Fibroblast of mammary gland (primary cell): ENCODE data around the gene BST2.
A peak's percentile ranks its signal among the peaks of the same experiment; 100 is the strongest.

ENCODE experiments used
- DNase-seq: peaks from one replicate; pipeline ENCODE4 v3.0.0-alpha.2; 2010; ENCODE audit warnings: low read depth
- H3K4me3 ChIP-seq: 2 replicates; pipeline ENCODE4 v1.5.1; 2011; ENCODE audit warnings: low read depth, mild to moderate bottlenecking, low read length, moderate library complexity; ENCODE audit not compliant: control insufficient read depth
- TF ChIP-seq, protein P1 (sequence below): conservative IDR thresholded peaks from 2 replicates; pipeline ENCODE4 v1.5.1; 2011; ENCODE audit warnings: low read depth, low read length, inconsistent platforms; ENCODE audit not compliant: control insufficient read depth, insufficient read depth

The BST2 gene

DNA sequence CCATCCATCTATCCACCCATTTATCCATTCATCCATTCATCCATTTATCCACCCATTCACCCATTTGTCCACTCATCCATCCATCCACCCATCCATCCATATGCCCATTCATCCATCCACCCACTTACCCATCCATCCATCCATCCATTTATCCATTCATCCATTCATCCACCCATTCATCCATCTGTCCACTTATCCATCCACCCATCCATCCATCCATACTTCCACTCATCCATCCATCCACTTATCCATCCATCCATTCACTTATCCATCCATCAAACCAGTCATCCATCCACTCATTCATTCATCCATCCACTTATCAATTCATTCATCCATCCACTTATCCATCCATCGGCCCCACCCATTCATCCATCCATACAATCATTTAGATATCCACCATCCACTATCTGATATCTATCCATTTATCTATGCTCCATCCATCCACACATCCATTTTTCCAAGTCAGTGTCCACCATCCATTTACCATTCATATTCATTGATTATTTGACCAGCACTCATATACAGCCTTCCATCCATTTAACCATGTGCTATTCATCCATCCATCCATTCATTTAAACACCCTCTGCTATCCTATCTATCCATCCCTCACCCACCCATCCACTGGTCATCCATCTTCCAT lies 40.2 kb upstream of the BST2 start:
- TF ChIP-seq, protein P1, sequence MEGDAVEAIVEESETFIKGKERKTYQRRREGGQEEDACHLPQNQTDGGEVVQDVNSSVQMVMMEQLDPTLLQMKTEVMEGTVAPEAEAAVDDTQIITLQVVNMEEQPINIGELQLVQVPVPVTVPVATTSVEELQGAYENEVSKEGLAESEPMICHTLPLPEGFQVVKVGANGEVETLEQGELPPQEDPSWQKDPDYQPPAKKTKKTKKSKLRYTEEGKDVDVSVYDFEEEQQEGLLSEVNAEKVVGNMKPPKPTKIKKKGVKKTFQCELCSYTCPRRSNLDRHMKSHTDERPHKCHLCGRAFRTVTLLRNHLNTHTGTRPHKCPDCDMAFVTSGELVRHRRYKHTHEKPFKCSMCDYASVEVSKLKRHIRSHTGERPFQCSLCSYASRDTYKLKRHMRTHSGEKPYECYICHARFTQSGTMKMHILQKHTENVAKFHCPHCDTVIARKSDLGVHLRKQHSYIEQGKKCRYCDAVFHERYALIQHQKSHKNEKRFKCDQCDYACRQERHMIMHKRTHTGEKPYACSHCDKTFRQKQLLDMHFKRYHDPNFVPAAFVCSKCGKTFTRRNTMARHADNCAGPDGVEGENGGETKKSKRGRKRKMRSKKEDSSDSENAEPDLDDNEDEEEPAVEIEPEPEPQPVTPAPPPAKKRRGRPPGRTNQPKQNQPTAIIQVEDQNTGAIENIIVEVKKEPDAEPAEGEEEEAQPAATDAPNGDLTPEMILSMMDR, result no peak
- no peak overlapping the region for H3K4me3 ChIP-seq
- DNase-seq, result no peak

DNA sequence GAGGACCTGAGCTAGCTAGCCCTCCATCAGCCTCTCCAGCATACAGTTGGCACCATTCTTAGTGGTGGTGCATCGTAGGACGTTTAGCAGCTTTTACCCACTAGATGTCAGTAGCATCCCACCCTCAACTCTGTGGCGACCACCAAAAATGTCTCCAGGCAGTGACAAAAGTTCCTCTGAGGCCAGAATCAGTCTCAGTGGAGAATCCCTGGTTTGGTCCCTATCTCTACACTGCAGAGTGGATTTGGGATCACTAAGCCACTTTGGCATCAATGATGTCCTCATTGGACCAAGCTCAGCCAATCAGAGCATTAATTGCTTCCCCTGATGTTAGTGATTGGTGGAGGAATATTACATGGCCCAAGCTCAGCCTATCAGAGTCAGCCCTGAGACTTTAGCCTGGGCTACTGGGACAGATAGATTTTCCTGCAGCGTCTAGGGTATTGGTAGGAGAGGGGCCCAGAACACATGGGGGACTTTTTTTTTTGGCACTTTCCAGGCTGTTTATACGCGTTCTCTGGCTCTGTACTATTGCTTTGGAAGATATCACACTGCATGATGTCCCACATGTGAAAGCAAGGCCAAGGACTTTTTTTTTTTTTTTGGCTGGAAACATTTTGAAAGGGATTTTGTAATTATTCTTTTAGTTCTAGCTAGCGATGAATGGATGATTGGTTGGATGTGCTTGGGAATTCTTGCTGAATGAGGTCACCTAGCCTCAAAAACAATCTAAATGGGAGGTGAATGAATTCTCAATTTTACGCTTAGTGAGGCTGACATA lies 36.0 kb upstream of the BST2 start:
- TF ChIP-seq, protein P1, result peak; percentile 59
- DNase-seq, result peak; percentile 66
- H3K4me3 ChIP-seq, result no peak overlapping the region

DNA sequence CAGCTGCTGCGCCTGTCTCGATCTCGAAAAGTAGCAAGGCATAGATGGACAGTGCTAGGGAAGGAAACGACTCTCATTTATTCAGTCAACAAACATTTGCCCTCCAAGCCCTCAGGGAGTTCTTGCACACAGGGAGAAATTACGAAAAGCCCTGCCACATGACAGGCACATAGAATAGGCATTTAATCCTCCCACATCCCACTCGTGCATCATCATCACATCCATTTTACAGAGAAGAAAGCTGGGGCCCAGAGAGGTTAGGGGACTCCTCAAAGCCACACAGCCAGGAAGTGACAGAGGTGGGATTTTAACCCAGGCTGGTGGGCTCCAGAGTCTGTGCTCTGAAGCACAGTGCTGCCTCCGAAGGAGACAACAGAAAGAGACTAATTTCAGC lies 31.4 kb upstream of the BST2 start:
- no peak for DNase-seq
- no peak overlapping the region for H3K4me3 ChIP-seq
- TF ChIP-seq, protein P1, result no peak

DNA sequence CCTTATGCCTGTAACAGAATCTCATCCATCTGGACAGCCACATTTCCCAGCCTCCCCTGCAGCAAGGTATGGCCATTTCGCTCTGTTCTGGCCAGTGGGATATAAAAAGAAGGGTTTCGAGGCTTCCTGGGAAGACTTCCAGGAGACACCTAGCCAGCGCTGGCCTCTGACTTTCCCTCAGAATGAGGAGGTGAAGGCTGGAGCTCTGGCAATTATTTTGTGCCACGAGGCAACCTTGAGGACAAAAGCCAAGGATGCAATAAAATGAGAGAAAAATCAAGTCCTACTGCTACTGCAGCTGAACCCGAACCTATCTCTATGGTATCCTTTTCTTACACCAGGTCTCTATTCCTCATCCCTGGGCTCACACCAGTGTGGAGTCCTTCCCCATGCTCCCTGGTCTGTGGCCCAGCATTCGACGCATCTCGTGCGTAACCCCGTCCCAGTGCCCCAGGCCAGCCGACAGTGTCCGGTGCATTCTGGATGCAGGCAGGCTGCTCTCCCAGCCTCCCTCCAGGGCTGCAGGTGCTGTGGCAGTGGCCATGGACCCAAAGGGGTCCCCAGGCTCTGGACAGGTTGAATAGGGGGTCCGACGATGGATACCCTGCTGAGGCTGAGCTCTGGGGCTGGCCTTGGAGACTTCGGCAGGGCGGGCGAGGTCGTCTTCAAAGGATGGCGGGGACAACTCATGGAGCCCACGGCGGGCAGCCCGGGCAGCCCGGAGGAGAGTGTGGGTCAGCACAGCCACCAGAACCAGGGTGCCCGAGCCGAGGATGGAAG lies 30.9 kb upstream of the BST2 start:
- DNase-seq, result no peak
- TF ChIP-seq, protein P1, result no peak
- no peak overlapping the region for H3K4me3 ChIP-seq

DNA sequence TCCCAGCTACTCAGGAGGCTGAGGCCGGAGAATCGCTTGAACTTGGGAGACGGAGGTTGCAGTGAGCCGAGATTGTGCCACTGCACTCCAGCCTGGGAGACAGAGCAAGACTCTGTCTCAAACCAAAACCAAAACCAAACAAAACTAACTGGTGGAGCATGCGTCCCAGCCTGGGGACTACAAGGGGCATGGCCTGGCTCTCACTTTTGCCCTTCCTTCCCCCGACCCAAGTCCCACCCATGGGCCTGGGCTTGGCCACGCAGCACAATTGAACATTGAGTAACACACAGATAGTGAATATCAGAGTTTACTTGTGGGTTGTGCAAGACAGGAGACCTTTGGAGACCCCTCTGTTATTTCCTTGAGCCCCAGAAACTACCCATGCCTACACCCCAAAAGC lies 29.8 kb upstream of the BST2 start:
- TF ChIP-seq, protein P1, result no peak
- DNase-seq, result no peak

DNA sequence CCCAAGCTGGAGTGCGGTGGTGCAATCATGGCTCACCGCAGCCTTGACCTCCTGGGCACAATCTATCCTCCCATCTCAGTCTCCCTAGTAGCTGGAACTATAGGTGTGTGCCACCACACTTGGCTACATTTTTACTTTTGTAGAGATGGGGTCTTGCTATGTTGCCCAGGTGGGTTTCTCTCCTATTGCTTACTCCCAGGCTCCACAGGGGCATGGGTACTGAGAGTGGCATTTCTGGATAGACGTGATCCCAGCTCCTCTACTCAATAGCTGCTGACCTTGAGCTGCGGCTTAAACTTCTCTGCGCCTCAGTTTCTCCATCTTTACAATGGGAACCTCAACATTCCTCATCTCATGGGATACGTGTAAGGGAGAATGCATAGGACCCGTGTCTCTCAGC lies 26.0 kb upstream of the BST2 start:
- no peak overlapping the region for H3K4me3 ChIP-seq
- TF ChIP-seq, protein P1, result no peak
- no peak for DNase-seq

More for the DNA sequence above, 29.8 kb upstream of the BST2 start:
- no peak overlapping the region for H3K4me3 ChIP-seq
